Activated CD4-positive, alpha-beta T cell treated with anti-CD3 and anti-CD28 coated beads, Interleukin-2, amount 50 U/mL, for 1 hour (primary cell): ENCODE results near the gene SGTA.
"Not testable (repeated sequence)": the region's sequence is repeated elsewhere in the genome, so short reads cannot be mapped to it uniquely, and the experiment has no call there.

Experiments used
- DNase-seq: peaks from one replicate; pipeline ENCODE4 v3.0.0-alpha.2; 2020

SGTA gene

DNA sequence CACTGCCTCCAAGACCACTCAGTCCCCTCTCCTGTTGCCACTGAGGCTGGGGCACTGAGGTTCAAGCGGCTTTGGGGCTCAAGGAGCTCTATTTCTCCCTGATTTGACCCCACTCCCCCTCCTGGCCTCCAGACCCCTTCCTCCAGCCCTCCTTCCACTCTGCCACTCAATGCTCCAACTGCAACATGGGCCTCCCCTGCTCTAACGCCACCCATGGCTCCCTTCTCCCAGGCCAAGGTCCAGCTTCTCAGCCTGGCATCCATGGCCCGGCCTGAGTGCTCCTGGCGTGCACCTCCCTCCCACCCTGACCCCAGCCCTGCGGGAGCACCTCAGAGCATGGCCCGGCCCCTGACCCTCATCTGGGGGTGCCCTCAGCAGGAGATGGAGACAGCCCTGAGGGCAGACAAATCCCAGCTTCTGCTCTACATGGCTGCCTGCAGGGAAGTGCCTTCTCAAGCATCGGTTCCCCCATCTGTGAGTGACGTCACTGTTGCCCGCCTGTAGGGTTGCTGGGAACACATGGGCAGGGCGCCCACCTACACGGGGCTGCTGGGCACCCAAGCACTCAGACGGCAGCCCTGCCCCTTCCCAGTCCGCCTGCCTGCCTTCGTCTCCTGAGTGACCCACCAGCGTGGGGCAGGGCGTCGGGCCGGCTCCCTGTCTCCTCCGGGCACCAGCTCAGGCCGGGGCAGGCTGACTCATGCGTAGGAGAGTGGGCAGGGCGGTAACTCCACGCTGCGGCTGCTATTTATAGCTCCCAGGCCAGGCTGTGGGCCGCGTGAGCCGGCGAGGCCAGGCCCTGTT, 60.3 kb downstream of the SGTA start:
- no peak for DNase-seq

GRCh38 chr19:2721570-2722540, 61.2 kb downstream of the SGTA start:
- DNase-seq, result no peak

DNA sequence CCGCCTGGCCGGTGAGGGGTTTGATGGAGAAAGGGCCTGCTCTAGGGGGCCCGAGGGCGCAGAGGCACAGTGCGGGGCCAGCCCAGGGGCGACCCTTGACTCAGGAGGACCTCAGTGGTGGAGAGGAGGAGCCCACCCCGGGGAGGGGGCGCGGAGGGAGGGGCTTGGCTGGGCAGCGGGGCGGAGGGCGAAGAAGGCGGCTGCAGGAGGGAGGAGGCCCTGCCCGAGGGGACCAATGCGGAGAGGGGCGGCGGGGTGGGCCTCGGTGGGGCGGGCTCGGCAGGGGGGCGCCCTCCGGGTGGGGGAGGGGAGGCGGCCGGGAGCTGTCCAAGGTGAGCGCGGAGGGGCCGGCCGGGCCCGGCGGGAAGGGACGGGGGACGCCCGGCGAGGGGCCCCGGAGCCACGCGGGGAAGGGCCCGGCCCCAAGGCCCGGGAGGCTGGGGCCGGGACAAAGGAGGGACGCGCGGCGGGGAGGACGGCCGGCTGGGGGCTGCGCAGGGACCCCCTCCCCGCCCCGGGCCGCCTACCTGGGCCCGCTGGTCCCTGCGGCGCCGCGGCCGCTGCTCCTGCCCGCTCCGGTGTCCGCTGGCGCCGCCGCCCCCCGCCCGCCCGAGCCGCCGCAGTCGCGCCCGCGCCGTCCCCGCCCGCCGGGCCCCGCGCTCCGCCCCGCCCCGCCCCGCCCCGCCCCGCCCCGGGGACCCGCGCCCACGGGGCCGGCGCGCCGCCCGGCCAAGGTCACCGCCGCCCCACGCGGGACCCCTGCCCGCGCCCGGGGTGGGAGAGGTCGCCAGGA, 62.1 kb downstream of the SGTA start, which contains the start of gene DIRAS1:
Gene DIRAS1 (minus strand): TSS at position 596 of the 793 bp plus-strand sequence. CDS start 3,566 bp downstream, outside the sequence.
- DNase-seq, result no peak

GRCh38 chr19:2719920-2720776, 62.9 kb downstream of the SGTA start:
- DNase-seq, result no peak

- no peak for DNase-seq
Measured at GRCh38 chr19:2719232-2719735, 63.8 kb downstream of the SGTA start.

DNA sequence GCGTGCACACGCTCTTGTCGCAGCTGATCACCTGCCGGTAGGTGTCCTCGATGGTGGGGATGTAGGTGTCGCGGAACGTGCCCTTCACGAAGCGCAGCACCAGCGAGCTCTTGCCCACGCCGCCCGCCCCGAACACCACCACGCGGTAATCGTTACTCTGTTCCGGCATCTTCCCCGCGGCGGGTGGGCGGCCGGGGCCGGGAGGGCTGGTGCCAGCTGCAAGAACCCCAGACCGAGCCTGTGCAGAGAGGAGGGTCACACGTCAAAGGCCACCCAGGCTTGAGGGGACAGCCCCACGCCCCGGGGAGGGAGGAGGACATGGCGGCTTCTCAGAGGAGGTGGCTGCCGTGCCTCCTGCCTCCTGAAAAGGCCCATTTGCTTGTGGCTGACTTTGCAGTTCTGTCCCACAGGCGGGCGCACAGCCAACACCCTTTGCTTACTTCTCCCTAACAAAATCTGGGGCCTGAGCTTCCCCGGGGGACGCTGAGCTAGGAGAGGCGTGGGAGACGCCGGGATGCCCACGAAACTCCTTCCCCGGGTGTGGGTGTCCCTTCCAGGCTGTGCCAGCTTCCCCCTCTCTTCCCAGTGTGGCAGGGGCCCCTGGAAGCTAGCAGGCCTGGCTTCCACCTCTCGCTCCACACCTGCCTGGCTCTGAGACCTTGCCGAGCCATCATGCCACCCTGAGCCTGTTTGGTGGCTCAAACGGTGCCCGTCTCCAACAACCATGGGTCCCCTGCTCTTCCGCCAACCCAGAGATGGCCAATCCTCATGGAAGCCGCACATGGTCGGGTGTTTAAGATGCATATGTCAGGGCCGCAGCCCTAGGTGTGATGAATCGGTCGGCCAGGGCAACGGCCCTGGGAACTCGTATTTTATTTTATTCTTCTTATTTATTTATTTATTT, 65.2 kb downstream of the SGTA start:
- DNase-seq, result no peak

DNA sequence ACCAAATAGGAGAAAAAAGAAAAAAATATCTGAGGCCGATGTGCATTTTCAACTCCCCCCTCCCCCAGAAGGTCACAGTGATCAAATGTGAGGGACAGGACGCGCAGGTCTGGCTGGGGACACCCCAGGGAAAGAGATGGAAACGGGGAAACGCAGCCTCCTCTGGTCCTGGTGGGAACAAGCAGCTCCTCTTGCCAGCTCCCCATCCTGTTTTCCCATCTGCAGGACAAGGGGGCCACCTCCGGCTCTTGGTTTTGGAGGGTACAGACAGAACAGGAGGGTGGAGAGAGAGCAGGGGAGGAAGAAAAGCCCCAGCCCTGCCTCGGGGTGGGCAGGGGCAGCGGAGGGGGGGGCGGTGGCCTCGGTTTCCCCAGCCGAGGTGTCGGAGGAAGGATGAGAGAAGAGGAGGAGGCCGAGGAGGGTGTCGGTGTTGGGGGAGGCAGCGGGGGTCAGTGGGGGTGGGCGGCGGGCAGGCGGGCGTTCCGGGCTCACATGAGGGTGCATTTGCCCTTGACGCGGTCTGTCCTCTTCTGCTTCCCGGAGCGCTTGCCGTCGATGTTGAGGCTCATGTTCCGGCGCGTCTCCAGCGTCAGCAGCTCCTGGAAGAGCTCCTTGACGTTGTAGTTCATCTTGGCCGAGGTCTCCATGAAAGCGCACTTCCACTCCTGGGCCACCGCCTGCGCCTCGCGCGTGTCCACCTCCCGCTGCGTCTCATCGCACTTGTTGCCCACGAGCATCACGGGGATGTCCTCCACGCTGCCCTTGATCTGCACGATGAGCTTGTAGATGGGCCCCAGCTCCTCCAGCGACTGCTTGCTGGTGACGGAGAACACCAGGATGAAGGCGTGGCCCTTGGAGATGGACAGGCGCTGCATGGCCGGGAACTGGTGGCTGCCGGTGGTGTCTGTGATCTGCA, 66.1 kb downstream of the SGTA start:
- no peak for DNase-seq

GRCh38 chr19:2716275-2716650, 66.8 kb downstream of the SGTA start:
- DNase-seq, result no peak

DNA sequence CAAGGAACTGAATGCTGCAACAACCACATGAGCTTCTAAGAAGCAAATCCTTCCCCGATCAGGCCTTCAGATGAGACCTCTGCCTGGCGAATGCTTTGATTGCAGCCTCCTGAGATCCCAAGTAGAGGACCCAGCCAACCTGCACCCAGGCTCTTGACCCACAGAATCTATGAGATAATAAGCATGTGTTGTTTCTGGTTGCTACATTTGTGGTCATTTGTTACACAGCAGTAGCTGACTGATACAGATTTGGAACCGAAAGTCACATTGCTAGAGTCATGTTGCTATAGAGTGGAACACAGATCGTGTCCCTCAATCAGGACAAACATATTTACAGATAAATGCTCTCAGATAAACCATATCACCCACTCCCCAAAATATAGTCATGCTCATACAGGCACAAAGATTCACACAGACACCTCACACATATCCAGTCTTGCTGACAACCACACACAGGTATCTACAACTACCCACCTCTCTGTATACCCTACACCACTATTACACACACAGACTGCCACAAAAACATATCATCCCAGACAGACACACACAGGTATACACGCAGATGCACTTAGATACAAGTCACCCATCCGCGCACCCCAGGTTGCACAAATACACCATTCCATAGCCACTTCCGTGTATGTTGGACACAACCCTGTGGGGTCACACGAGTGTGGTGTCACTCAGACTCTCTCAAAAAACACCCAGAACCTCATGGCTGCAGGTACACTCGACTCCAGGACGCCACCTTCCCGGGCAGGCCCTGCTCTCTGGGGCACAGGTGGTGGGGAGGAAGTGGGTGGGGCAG, 67.4 kb downstream of the SGTA start:
- no peak for DNase-seq

GRCh38 chr19:2714531-2715269, 68.4 kb downstream of the SGTA start:
- no peak for DNase-seq

- not testable (repeated sequence) for DNase-seq
Measured at GRCh38 chr19:2714102-2714501, 69.0 kb downstream of the SGTA start.

DNA sequence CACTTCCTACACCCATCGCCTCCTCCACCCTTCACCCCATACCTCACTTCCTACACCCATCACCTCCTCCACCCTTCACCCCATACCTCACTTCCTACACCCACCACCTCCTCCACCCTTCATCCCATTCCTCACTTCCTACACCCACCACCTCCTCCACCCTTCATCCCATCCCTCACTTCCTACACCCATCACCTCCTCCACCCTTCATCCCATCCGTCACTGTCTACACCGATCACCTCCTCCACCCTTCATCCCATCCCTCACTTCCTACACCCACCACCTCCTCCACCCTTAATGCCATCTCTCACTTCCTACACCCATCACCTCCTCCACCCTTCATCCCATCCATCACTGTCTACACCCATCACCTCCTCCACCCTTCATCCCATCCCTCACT, 69.9 kb downstream of the SGTA start:
- not testable (repeated sequence) for DNase-seq

- no peak for DNase-seq
Measured at GRCh38 chr19:2711875-2712205, 71.2 kb downstream of the SGTA start.

GRCh38 chr19:2711172-2711874, 71.8 kb downstream of the SGTA start:
- DNase-seq, result no peak

DNA sequence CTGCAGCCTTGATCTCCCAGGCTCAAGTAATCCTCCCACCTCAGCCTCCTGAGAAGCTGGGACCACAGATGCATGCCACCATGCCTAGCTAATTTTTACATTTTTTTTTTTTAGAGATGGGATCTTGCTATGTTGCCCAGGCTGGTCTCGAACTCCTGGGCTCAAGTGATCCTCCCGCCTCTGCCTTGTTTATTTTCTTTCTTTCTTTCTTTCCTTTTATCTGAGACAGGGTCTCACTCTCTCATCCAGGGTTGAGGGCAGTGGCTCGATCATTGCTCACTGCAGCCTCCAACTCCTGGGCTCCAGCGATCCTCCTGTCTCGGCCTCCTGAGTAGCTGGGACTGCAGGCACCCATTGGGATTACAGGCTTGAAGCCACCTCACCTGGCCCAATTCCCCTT, 76.8 kb downstream of the SGTA start:
- no peak for DNase-seq
